MM.1S (cell line): ENCODE measurements around the gene CFAP77.

Experiments used
- CTCF ChIP-seq: fragments of 300-600 bp; sonication (generic); IDR thresholded peaks from 2 replicates; pipeline ENCODE4 v1.5.1; 2016; ENCODE audit warnings: antibody characterized with exemption, low read length, mixed read lengths
- EZH2 ChIP-seq: fragments of 300-600 bp; sonication (generic); optimal IDR thresholded peaks from 2 replicates; pipeline ENCODE3; 2017; ENCODE audit warnings: low read depth, mild to moderate bottlenecking, antibody characterized with exemption, low read length, mixed read lengths
- EZH2phosphoT487 ChIP-seq: fragments of 300-600 bp; sonication (generic); IDR thresholded peaks from 2 replicates; pipeline ENCODE4 v1.6.1; 2018; ENCODE audit warnings: antibody characterized with exemption, low read length

GRCh38 chr9:132589148-132590036, 179.4 kb downstream of the CFAP77 start:
- TF ChIP-seq EZH2 (no peak), EZH2phosphoT487 (no peak), CTCF (no peak)
